ENCODE data around the gene PTPRN. TPM values are rescaled to one million over a fixed set of nuclear protein-coding genes. Genes with fewer than 3 reads are reported as not detected.
"Not testable (repeated sequence)": the region's sequence is repeated elsewhere in the genome, so short reads cannot be mapped to it uniquely, and the experiment has no call there.

The PTPRN gene
- total RNA-seq, 1 donor = under 0.01 TPM

- TF ChIP-seq, protein P1, sequence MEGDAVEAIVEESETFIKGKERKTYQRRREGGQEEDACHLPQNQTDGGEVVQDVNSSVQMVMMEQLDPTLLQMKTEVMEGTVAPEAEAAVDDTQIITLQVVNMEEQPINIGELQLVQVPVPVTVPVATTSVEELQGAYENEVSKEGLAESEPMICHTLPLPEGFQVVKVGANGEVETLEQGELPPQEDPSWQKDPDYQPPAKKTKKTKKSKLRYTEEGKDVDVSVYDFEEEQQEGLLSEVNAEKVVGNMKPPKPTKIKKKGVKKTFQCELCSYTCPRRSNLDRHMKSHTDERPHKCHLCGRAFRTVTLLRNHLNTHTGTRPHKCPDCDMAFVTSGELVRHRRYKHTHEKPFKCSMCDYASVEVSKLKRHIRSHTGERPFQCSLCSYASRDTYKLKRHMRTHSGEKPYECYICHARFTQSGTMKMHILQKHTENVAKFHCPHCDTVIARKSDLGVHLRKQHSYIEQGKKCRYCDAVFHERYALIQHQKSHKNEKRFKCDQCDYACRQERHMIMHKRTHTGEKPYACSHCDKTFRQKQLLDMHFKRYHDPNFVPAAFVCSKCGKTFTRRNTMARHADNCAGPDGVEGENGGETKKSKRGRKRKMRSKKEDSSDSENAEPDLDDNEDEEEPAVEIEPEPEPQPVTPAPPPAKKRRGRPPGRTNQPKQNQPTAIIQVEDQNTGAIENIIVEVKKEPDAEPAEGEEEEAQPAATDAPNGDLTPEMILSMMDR (IDR thresholded peaks at IDR 0.05; ENCODE audit: extremely low read depth, low read depth, low read length) = no peak
- Histone ChIP-seq H3K4me1 (ENCODE audit: insufficient read depth, low read length) (no peaks in the 10 kb centered on the region), H3K79me2 (ENCODE audit: insufficient read depth, low read length) (no peaks in the 10 kb centered on the region), H3K27me3 (ENCODE audit: insufficient read depth, low read length) (no peaks in the 10 kb centered on the region), H4K20me1 (ENCODE audit: insufficient read depth, low read length) (no peaks in the 10 kb centered on the region), H3K4me2 (ENCODE audit: insufficient read depth, low read length) (no peak overlapping the region), H3K36me3 (ENCODE audit: insufficient read depth, low read length) (no peaks in the 10 kb centered on the region), H3K9me3 (ENCODE audit: low read depth, low read length) (no peaks in the 10 kb centered on the region), H2AFZ (ENCODE audit: low read length) (no peak overlapping the region), H3K4me3 (ENCODE audit: insufficient read depth, low read length) (no peak overlapping the region), H3K27ac (ENCODE audit: low read depth, low read length) (no peak overlapping the region)
- no peak for DNase-seq (ENCODE audit: insufficient read length, low spot score, missing footprints)
These were observed 40.9 kb downstream of the PTPRN start for GRCh38 chr2:219268294-219268693.

- TF ChIP-seq, protein P1 (IDR thresholded peaks at IDR 0.05; ENCODE audit: extremely low read depth, low read depth, low read length) = no peak
- no peak for DNase-seq (ENCODE audit: insufficient read length, low spot score, missing footprints)
- H3K4me2 ChIP-seq (ENCODE audit: insufficient read depth, low read length) = no peak overlapping the region
- no peaks in the 10 kb centered on the region for H3K27me3 ChIP-seq (ENCODE audit: insufficient read depth, low read length)
- H2AFZ ChIP-seq (ENCODE audit: low read length) = no peak overlapping the region
- no peaks in the 10 kb centered on the region for H3K4me1 ChIP-seq (ENCODE audit: insufficient read depth, low read length)
- H3K79me2 ChIP-seq (ENCODE audit: insufficient read depth, low read length) = no peaks in the 10 kb centered on the region
- H3K9me3 ChIP-seq (ENCODE audit: low read depth, low read length) = no peaks in the 10 kb centered on the region
- H3K27ac ChIP-seq (ENCODE audit: low read depth, low read length) = no peak overlapping the region
- no peaks in the 10 kb centered on the region for H3K36me3 ChIP-seq (ENCODE audit: insufficient read depth, low read length)
- no peak overlapping the region for H3K4me3 ChIP-seq (ENCODE audit: insufficient read depth, low read length)
- H4K20me1 ChIP-seq (ENCODE audit: insufficient read depth, low read length) = no peaks in the 10 kb centered on the region
These were observed 42.3 kb downstream of the PTPRN start for GRCh38 chr2:219266886-219267285.

DNA sequence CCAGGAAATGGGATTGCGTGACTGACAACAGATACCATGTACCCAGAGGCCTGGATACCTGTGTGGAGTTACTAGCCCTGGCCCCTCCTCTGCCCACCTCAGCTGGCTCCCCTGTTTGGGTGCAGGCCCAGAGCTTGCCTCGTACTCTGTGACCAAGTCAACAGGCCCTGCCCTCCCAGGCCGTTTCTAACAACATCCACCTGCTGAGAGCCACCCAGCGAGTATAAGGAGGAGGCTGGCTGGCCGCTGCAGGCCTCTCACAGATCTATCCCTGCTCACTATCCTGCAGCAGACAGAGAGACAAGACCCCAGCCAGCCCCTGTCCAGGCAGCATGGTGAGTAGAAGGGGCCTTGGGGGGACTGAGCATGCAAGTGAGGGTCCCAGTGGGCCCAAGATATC lies 43.0 kb downstream of the PTPRN start:
- Histone ChIP-seq H3K27ac (ENCODE audit: low read depth, low read length) (no peak overlapping the region), H3K4me3 (ENCODE audit: insufficient read depth, low read length) (no peak overlapping the region), H3K27me3 (ENCODE audit: insufficient read depth, low read length) (no peaks in the 10 kb centered on the region), H4K20me1 (ENCODE audit: insufficient read depth, low read length) (no peaks in the 10 kb centered on the region), H2AFZ (ENCODE audit: low read length) (no peak overlapping the region), H3K9me3 (ENCODE audit: low read depth, low read length) (no peaks in the 10 kb centered on the region), H3K4me1 (ENCODE audit: insufficient read depth, low read length) (no peaks in the 10 kb centered on the region), H3K36me3 (ENCODE audit: insufficient read depth, low read length) (no peaks in the 10 kb centered on the region), H3K79me2 (ENCODE audit: insufficient read depth, low read length) (no peaks in the 10 kb centered on the region), H3K4me2 (ENCODE audit: insufficient read depth, low read length) (no peak overlapping the region)
- no peak for DNase-seq (ENCODE audit: insufficient read length, low spot score, missing footprints)
- TF ChIP-seq, protein P1 (IDR thresholded peaks at IDR 0.05; ENCODE audit: extremely low read depth, low read depth, low read length) = no peak

GRCh38 chr2:219261024-219261855 lies 48.0 kb downstream of the PTPRN start:
- Histone ChIP-seq H3K4me1 (ENCODE audit: insufficient read depth, low read length) (no peaks in the 10 kb centered on the region), H3K4me3 (ENCODE audit: insufficient read depth, low read length) (no peak overlapping the region), H3K79me2 (ENCODE audit: insufficient read depth, low read length) (no peaks in the 10 kb centered on the region), H2AFZ (ENCODE audit: low read length) (no peak overlapping the region), H3K9me3 (ENCODE audit: low read depth, low read length) (no peaks in the 10 kb centered on the region), H4K20me1 (ENCODE audit: insufficient read depth, low read length) (no peaks in the 10 kb centered on the region), H3K4me2 (ENCODE audit: insufficient read depth, low read length) (no peak overlapping the region), H3K27me3 (ENCODE audit: insufficient read depth, low read length) (peaks cover 4% of the 10 kb centered on the region), H3K27ac (ENCODE audit: low read depth, low read length) (no peak overlapping the region), H3K36me3 (ENCODE audit: insufficient read depth, low read length) (no peaks in the 10 kb centered on the region)
- TF ChIP-seq, protein P1 (IDR thresholded peaks at IDR 0.05; ENCODE audit: extremely low read depth, low read depth, low read length) = no peak
- DNase-seq (ENCODE audit: insufficient read length, low spot score, missing footprints) = peak; percentile 23

DNA sequence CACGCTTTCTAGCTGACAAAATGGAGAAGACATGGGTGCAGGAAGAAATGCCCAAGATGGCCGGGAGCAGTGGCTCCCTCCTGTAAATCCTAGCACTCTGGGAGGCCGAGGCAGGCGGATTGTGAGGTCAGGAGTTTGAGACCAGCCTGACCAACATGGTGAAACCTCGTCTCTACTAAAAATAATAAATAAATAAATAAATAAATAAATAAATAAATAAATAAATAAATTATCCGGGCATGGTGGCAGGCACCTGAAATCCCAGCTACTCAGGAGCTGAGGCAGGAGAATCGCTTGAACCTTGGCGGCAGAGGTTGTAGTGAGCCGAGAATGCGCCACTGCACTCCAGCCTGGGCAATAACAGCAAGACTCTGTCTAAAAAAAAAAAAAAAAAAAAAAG lies 50.3 kb downstream of the PTPRN start:
- H2AFZ ChIP-seq (ENCODE audit: low read length); H3K9me3 ChIP-seq (ENCODE audit: low read depth, low read length); DNase-seq (ENCODE audit: insufficient read length, low spot score, missing footprints); H3K27me3 ChIP-seq (ENCODE audit: insufficient read depth, low read length); H3K79me2 ChIP-seq (ENCODE audit: insufficient read depth, low read length); H4K20me1 ChIP-seq (ENCODE audit: insufficient read depth, low read length); H3K4me3 ChIP-seq (ENCODE audit: insufficient read depth, low read length); H3K27ac ChIP-seq (ENCODE audit: low read depth, low read length); H3K4me2 ChIP-seq (ENCODE audit: insufficient read depth, low read length); H3K4me1 ChIP-seq (ENCODE audit: insufficient read depth, low read length); H3K36me3 ChIP-seq (ENCODE audit: insufficient read depth, low read length): not testable (repeated sequence)

Data from osteoblast (primary cell).